Psoas muscle (tissue), 8 donors: Measurements from ENCODE around the gene ENAM. TPM values are rescaled to one million over a fixed set of nuclear protein-coding genes. Genes with fewer than 3 reads are reported as not detected.

Experiments used
- ATAC-seq, 4 donors: fragments of 200-7000 bp; cut with Tn5 transposase; one replicate each; pipeline ENCODE4 v1.9.1; 2020; ENCODE audit warnings: moderate library complexity in 3 of 4, mild to moderate bottlenecking in 2 of 4
- DNase-seq, 2 donors: peaks; one replicate each; pipeline ENCODE4 v3.0.0-alpha.2; 2020
- H3K27ac ChIP-seq: fragments of 200-600 bp; one replicate; pipeline ENCODE4 v1.8.0; 2022
- H3K27me3 ChIP-seq, 3 donors: fragments of 200-600 bp in 1 of 3; one replicate each; pipeline versions ENCODE4 v1.6.1 to v1.8.0; 2013 to 2022; ENCODE audit warnings: low read length in 2 of 3, mild to moderate bottlenecking in 2 of 3, moderate library complexity in 1 of 3; ENCODE audit not compliant: insufficient read depth in 3 of 3
- H3K36me3 ChIP-seq, 2 donors: fragments of 200-600 bp in 1 of 2; one replicate each; pipeline versions ENCODE4 v1.6.1 to v1.8.0; 2013 to 2022; ENCODE audit warnings: low read depth in 1 of 2, mild to moderate bottlenecking in 1 of 2, moderate library complexity in 1 of 2; ENCODE audit not compliant: insufficient read depth in 1 of 2
- H3K4me1 ChIP-seq: fragments of 200-600 bp; one replicate; pipeline ENCODE4 v1.8.0; 2022
- H3K4me3 ChIP-seq: fragments of 200-600 bp; one replicate; pipeline ENCODE4 v1.8.0; 2022; ENCODE audit warnings: mild to moderate bottlenecking
- H3K9me3 ChIP-seq: fragments of 200-600 bp; one replicate; pipeline ENCODE4 v1.8.0; 2022
- WGBS, 3 donors: extraction: QIAGEN DNeasy Blood & Tissue Kit; methylation state at CpG; one replicate each; pipeline versions ENCODE4 v1.1.6 to v1.1.7; 2013; 5-methylcytosine and 5-hydroxymethylcytosine counted together
- intact Hi-C, 2 donors: fragments of 100-400 bp; cut with DNase I; formaldehyde crosslinking; loops; one replicate each; pipeline versions ENCODE4 v1.11.0 to v1.14.2; 2022
- polyA plus RNA-seq, 3 donors: library from polyadenylated mRNA; stranded (reverse); fragments of 200-250 nt; gene quantifications; one replicate each; pipeline ENCODE4 v1.2.3, GENCODE V29; 2013
- total RNA-seq, 4 donors: library from RNA; stranded (reverse); fragmentation: NEBNext Ultra II Directional in 2 of 4; extraction: Animal tissue kit (Norgen Biotek cat#: 25700) in 2 of 4; gene quantifications; one replicate each; pipeline versions ENCODE4 v1.2.1 to v1.2.4, GENCODE V29; 2021 to 2023
- TF ChIP-seq, protein P1 (sequence below): fragments of 200-600 bp; IDR thresholded peaks from one replicate; pipeline ENCODE4 v1.8.0; 2022; ENCODE audit warnings: antibody characterized with exemption
- donor health status: healthy with polysubstance abuse.
- donor health status: DM: no; HTN: no; CAD: no; lungs with moderate emphysema.
- donor health status: Bipolar disorder and iron deficiency.
- donor health status: healthy.
- donor health status: DM: yes; HTN: yes; CAD: no.
- donor health status: DM: no; HTN: no; CAD: no.
- donor health status: DM: no; HTN: no; CAD: no.
- donor health status: DM: yes; HTN: yes; CAD: no.

The ENAM gene
- total and polyA plus RNA-seq, 7 donors: 0.08 to 6.6 (median 1.6) TPM

DNA sequence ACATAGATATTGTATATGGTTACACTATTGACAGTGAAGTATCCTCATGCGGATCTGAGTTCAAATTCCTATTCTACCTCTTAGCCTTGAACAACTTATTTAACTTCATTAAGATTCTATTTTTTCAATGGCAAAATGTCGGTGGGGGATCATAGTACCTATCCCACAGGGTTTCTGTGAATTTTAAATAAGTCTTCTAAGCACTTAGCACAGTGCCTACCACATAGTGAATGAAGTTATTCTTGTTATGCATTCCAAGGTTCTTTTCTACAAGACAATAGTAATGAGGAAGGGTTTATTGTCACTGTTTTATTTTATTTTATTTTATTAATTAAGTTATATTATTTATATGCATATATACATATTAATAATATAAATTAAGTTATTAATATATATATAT, 8.8 kb upstream of the ENAM start:
- ATAC-seq: no peak
- WGBS, 3 donors: 91 to 94% (median 92%) methylated on average over 2 of the region's 2 CpGs
- no peak overlapping the region for H3K4me3 ChIP-seq

DNA sequence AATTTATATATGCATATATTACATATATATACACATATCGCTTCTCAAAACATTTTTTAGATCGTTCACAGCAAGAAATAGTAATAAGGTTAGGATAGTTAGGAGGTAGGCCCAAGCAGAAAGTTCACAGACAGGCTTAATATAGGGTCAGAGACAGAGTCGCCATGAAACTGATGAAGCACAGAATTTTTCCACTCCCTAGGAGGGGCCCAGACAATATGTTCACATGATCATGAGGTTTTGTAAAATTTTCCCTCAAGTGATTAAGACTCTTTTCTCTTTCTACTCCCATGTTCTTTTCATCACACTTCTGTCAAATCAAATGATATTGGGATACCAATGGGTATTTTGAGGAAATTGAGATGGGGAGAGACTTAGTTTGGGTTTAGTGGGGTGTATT, 5.2 kb upstream of the ENAM start:
- Histone ChIP-seq H3K27me3 (no peaks in the 10 kb centered on the region), H3K9me3 (no peaks in the 10 kb centered on the region), H3K36me3 (no peaks in the 10 kb centered on the region), H3K4me1 (no peaks in the 10 kb centered on the region), H3K4me3 (no peak overlapping the region), H3K27ac (no peak overlapping the region)
- TF ChIP-seq, protein P1, sequence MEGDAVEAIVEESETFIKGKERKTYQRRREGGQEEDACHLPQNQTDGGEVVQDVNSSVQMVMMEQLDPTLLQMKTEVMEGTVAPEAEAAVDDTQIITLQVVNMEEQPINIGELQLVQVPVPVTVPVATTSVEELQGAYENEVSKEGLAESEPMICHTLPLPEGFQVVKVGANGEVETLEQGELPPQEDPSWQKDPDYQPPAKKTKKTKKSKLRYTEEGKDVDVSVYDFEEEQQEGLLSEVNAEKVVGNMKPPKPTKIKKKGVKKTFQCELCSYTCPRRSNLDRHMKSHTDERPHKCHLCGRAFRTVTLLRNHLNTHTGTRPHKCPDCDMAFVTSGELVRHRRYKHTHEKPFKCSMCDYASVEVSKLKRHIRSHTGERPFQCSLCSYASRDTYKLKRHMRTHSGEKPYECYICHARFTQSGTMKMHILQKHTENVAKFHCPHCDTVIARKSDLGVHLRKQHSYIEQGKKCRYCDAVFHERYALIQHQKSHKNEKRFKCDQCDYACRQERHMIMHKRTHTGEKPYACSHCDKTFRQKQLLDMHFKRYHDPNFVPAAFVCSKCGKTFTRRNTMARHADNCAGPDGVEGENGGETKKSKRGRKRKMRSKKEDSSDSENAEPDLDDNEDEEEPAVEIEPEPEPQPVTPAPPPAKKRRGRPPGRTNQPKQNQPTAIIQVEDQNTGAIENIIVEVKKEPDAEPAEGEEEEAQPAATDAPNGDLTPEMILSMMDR: no peak
- no peak for DNase-seq
- intact Hi-C loops: no loop called here
- no peak for ATAC-seq
- 94 to 99% (median 94%) methylated on average over 3 of the region's 3 CpGs for WGBS, 3 donors

More for the DNA sequence above, 8.8 kb upstream of the ENAM start:
- H3K27me3 ChIP-seq: no peaks in the 10 kb centered on the region
- TF ChIP-seq, protein P1: no peak
- no peak for DNase-seq
- H3K27ac ChIP-seq: no peak overlapping the region
- intact Hi-C loops: no loop called here
- H3K4me1 ChIP-seq: no peaks in the 10 kb centered on the region
- H3K9me3 ChIP-seq: no peaks in the 10 kb centered on the region
- H3K36me3 ChIP-seq: no peaks in the 10 kb centered on the region

DNA sequence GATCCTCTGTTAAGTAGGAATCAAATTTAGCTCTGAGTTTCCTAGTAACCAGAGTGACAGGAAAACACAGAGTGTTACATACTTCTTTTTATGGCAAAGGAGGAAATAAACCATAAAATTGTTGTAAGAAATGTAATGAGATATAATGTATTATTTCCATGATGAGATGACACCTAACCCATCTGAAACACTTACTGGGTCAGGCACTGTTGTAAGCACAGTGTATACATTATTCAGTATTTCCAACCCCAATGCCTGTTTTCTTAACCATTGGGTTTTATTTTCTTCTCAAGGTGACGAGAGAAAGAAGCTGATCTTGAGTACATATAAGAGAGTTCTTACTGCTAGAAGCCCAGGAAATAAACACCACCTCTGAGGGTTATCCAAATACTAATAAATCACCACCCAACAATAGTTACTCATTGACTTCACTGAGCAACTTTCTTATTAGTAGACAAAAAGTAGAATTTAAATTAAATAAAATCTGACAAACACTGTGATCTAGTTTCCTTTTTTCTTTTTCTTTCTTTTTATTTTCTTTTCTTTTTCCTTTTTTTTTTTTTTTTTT, 4.2 kb upstream of the ENAM start:
- 25 to 60% (median 28%) methylated on average over 1 of the region's 1 CpG for WGBS, 3 donors
- no peak overlapping the region for H3K4me3 ChIP-seq
- H3K9me3 ChIP-seq: no peaks in the 10 kb centered on the region
- DNase-seq (no peak), ATAC-seq (no peak)
- intact Hi-C loops: no loop called here
- no peaks in the 10 kb centered on the region for H3K27me3 ChIP-seq
- no peak overlapping the region for H3K27ac ChIP-seq
- TF ChIP-seq, protein P1: no peak
- H3K4me1 ChIP-seq: no peaks in the 10 kb centered on the region
- no peaks in the 10 kb centered on the region for H3K36me3 ChIP-seq

DNA sequence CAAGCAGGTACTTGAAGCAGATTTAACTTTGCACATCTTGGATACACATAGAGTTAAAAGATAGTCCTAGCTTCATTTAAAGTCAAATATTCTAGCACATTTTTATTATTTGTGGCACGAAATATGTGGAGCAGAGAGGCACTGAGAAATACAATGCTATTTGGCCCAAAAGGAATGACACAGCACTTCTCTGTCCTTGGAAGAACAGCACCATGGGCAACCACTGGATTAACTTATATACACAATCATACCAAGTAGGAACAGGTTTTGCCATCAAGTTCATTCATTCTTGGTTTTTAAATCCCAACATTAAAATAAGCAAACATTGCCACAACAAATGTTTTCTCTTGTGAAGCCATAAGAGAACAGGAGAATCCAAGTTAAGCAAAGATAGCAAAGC, 924 bp upstream of the ENAM start:
- no peaks in the 10 kb centered on the region for H3K4me1 ChIP-seq
- WGBS, 3 donors: 51 to 80% (median 58%) methylated on average over 1 of the region's 1 CpG
- ATAC-seq: no peak
- no peak for DNase-seq
- no peak overlapping the region for H3K27ac ChIP-seq
- intact Hi-C loops: no loop called here
- no peaks in the 10 kb centered on the region for H3K36me3 ChIP-seq
- TF ChIP-seq, protein P1: no peak
- H3K4me3 ChIP-seq: no peak overlapping the region
- H3K27me3 ChIP-seq: no peaks in the 10 kb centered on the region
- no peaks in the 10 kb centered on the region for H3K9me3 ChIP-seq

DNA sequence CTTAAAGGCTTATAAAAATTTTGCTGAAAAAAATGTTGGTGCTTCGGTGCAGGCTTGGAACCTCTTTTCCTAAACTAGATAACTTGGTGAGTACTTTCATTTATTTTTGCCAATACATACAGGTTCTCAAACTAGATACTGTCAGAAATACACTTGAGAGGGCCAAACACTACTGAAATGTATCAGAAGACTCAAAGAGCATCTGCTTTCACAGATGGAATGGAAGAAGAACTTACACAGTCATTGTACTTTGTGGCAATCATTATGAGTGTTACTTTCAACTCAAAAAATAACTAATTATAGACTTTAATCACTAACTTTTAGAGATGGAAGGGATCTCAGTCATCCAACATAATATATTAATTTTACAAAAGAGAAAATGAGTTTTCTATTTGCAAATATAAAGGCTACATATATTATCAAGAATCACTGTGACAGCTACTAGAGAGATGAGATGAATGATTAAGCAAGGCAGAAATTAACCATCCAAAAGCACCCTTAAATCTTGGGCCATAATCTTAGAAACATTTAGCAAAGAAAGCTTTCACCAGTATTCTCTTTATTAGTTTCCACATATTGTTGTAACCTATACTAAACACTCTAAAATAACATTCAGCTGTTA, 1.0 kb downstream of the ENAM start:
- H3K9me3 ChIP-seq: no peaks in the 10 kb centered on the region
- no peak for DNase-seq
- H3K27ac ChIP-seq: no peak overlapping the region
- no peaks in the 10 kb centered on the region for H3K36me3 ChIP-seq
- WGBS, 3 donors: 84 to 92% (median 90%) methylated on average over 1 of the region's 1 CpG
- intact Hi-C loops: no loop called here
- H3K4me1 ChIP-seq: no peaks in the 10 kb centered on the region
- TF ChIP-seq, protein P1: no peak
- H3K27me3 ChIP-seq: no peaks in the 10 kb centered on the region
- no peak overlapping the region for H3K4me3 ChIP-seq
- no peak for ATAC-seq
